ENCODE data around the gene SMURF1. TPM values are rescaled to one million over a fixed set of nuclear protein-coding genes. Genes with fewer than 3 reads are reported as not detected.
"Not testable (repeated sequence)": the region's sequence is repeated elsewhere in the genome, so short reads cannot be mapped to it uniquely, and the experiment has no call there.

The SMURF1 gene
- total RNA-seq, 4 donors from 2014 or later: 19.1 to 27.4 (median 23.9) TPM

DNA sequence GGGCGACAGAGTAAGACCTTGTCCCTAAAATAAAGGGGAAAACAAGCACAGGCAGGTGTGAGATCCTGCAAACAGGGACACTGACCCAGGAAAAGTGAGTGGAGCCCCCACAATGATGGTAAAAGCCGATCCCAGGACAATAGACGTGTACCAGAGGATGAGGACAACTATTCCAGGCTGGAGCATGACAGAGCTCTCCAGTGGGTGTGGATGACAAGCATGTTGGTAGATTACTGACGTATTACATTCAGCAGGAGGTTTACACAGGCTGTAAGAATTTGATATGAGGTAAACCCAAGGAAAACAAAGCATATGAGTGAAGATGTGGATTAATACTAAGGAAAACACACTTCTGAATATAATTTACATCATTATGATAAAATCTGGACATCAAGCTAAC lies 27.8 kb upstream of the SMURF1 start:
- Histone ChIP-seq H3K27me3 (peaks cover 0 to 6% (median 0%) of the 10 kb centered on the region in 4 donors), H3K9me3 (no peaks in the 10 kb centered on the region), H3K4me1 (no peaks in the 10 kb centered on the region), H3K27ac (replicated peaks in 1 of 4) (no peak overlapping the region), H3K4me3 (no peak overlapping the region), H3K36me3 (no peaks in the 10 kb centered on the region)
- no peak for DNase-seq (ENCODE audit: extremely low spot score)
- TF ChIP-seq EP300 (IDR thresholded peaks at IDR 0.05) (no peak), POLR2AphosphoS5 (IDR thresholded peaks at IDR 0.05) (no peak), POLR2A (IDR thresholded peaks at IDR 0.05; ENCODE audit: low read depth) (no peak)
- TF ChIP-seq, protein P1, sequence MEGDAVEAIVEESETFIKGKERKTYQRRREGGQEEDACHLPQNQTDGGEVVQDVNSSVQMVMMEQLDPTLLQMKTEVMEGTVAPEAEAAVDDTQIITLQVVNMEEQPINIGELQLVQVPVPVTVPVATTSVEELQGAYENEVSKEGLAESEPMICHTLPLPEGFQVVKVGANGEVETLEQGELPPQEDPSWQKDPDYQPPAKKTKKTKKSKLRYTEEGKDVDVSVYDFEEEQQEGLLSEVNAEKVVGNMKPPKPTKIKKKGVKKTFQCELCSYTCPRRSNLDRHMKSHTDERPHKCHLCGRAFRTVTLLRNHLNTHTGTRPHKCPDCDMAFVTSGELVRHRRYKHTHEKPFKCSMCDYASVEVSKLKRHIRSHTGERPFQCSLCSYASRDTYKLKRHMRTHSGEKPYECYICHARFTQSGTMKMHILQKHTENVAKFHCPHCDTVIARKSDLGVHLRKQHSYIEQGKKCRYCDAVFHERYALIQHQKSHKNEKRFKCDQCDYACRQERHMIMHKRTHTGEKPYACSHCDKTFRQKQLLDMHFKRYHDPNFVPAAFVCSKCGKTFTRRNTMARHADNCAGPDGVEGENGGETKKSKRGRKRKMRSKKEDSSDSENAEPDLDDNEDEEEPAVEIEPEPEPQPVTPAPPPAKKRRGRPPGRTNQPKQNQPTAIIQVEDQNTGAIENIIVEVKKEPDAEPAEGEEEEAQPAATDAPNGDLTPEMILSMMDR (IDR thresholded peaks at IDR 0.05): no peak
- 72% methylated on average over 4 of the region's 4 CpGs for WGBS
- intact Hi-C loops (cut with DNase I): no loop called here

DNA sequence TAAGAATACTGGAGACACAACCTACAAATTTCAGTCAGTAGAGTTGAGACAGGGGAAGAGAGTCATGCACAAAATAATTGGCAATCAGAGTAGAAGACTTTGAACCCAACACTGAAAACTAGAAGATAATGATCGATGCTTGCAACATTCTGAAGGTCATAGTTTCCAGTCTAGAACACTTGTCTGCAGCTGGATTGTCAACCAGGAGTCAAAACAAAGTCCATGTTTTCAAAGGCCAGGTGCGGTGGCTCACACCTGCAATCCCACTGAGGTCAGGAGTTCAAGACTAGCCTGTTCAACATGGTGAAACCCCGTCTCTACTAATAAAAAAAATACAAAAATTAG lies 26.8 kb upstream of the SMURF1 start:
- WGBS: 88% methylated on average over 3 of the region's 3 CpGs
- H3K4me1 ChIP-seq: no peaks in the 10 kb centered on the region
- no peaks in the 10 kb centered on the region for H3K9me3 ChIP-seq
- no peaks in the 10 kb centered on the region for H3K36me3 ChIP-seq
- intact Hi-C loops (cut with DNase I): no loop called here
- no peak overlapping the region for H3K27ac ChIP-seq (replicated peaks in 1 of 4)
- DNase-seq (ENCODE audit: extremely low spot score): no peak
- no peak for TF ChIP-seq POLR2A (IDR thresholded peaks at IDR 0.05; ENCODE audit: low read depth)
- TF ChIP-seq POLR2AphosphoS5 (IDR thresholded peaks at IDR 0.05): no peak
- TF ChIP-seq, protein P1 (IDR thresholded peaks at IDR 0.05): no peak
- TF ChIP-seq EP300 (IDR thresholded peaks at IDR 0.05): no peak
- H3K27me3 ChIP-seq: peaks cover 0 to 6% (median 0%) of the 10 kb centered on the region in 4 donors
- H3K4me3 ChIP-seq: no peak overlapping the region

DNA sequence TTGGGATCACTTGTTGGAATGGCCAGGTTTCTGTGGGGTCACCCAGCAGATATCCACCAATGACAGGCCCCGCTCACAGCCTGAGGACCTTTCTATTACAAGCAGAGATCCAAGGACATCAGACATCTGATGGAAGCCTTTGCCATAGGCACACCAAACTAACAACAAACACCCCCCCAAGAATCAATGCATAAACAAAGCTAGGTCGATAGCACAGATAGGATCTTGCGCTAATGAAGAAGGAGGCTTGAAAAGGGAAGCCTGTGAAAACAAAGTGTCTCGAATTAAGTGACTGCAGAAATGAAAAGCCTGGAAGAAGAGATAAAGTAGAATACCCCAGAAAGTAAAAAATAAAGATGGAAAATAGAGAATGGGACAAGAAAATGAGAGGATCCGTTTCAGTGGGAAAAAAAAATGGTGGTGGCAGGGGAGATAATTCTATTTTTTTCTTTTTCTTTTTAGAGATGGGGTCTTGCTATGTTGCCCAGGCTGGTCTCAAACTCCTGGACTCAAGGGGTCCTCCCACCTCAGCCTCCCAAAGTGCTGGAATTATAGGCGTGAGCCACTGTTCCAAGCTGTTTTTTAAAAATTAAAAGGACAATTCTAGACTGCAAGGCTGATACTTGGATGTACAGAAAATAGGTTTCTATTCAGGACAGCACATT lies 26.3 kb upstream of the SMURF1 start:
- intact Hi-C loops (cut with DNase I): no loop called here
- H3K4me3 ChIP-seq: no peak overlapping the region
- 79% methylated on average over 6 of the region's 6 CpGs for WGBS
- no peak overlapping the region for H3K27ac ChIP-seq (replicated peaks in 1 of 4)
- no peak for DNase-seq (ENCODE audit: extremely low spot score)
- no peaks in the 10 kb centered on the region for H3K4me1 ChIP-seq
- H3K9me3 ChIP-seq: no peaks in the 10 kb centered on the region
- peaks cover 0 to 5% (median 0%) of the 10 kb centered on the region in 4 donors for H3K27me3 ChIP-seq
- no peaks in the 10 kb centered on the region for H3K36me3 ChIP-seq
- TF ChIP-seq EP300 (IDR thresholded peaks at IDR 0.05) (no peak), POLR2AphosphoS5 (IDR thresholded peaks at IDR 0.05) (no peak), POLR2A (IDR thresholded peaks at IDR 0.05; ENCODE audit: low read depth) (no peak)
- TF ChIP-seq, protein P1 (IDR thresholded peaks at IDR 0.05): no peak

DNA sequence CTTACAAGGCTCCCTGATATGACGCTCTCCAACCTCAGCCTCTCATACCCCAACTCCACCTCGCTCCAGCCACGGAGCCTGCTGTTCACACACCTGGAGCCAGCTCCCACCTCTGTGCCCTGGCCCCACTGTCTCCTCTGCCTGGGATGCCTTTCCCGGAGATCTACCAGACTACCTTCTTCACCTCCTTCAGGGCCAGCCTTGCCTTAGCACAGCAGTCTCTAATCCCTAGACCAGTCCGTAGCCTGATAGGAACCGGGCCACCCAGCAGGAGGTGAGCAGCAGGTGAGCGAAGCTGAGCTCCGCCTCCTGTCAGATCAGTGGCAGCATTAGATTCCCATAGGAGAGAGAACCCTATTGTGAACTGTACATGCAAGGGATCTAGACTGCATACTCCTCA lies 23.2 kb upstream of the SMURF1 start:
- H3K4me1 ChIP-seq: no peaks in the 10 kb centered on the region
- TF ChIP-seq POLR2A (IDR thresholded peaks at IDR 0.05; ENCODE audit: low read depth) (no peak), EP300 (IDR thresholded peaks at IDR 0.05) (no peak), POLR2AphosphoS5 (IDR thresholded peaks at IDR 0.05) (no peak)
- TF ChIP-seq, protein P1 (IDR thresholded peaks at IDR 0.05): no peak
- H3K27ac ChIP-seq (replicated peaks in 1 of 4): no peak overlapping the region
- no peaks in the 10 kb centered on the region for H3K9me3 ChIP-seq
- no peaks in the 10 kb centered on the region for H3K27me3 ChIP-seq
- no peaks in the 10 kb centered on the region for H3K36me3 ChIP-seq
- intact Hi-C loops (cut with DNase I): no loop called here
- H3K4me3 ChIP-seq: no peak overlapping the region
- WGBS: 81% methylated on average over 8 of the region's 8 CpGs
- no peak for DNase-seq (ENCODE audit: extremely low spot score)

DNA sequence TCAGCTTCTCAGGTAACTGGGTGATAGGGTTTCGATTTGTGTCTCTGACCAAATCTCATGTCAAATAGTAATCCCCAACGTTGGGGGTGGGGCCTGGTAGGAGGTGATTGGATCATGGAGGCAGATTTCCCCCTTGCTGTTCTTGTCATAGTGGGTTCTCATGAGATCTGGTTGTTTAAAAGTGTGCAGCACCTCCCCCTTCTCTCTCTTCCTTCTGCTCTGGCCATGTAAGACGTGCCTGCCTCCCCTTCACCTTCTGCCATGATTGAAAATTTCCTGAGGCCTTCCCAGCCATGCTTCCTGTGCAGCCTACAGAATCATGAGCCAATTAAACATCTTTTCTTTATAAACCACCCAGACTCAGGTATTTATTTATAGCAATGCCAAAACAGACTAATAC lies 21.9 kb upstream of the SMURF1 start:
- DNase-seq (ENCODE audit: extremely low spot score): no peak
- TF ChIP-seq EP300 (IDR thresholded peaks at IDR 0.05): no peak
- TF ChIP-seq POLR2AphosphoS5 (IDR thresholded peaks at IDR 0.05): no peak
- TF ChIP-seq, protein P1 (IDR thresholded peaks at IDR 0.05): no peak
- no peak for TF ChIP-seq POLR2A (IDR thresholded peaks at IDR 0.05; ENCODE audit: low read depth)
- WGBS: 80% methylated on average over 2 of the region's 3 CpGs
- H3K4me1 ChIP-seq: no peaks in the 10 kb centered on the region
- H3K36me3 ChIP-seq: no peaks in the 10 kb centered on the region
- intact Hi-C loops (cut with DNase I): no loop called here
- H3K9me3 ChIP-seq: no peaks in the 10 kb centered on the region
- no peak overlapping the region for H3K27ac ChIP-seq (replicated peaks in 1 of 4)
- no peaks in the 10 kb centered on the region for H3K27me3 ChIP-seq
- no peak overlapping the region for H3K4me3 ChIP-seq

DNA sequence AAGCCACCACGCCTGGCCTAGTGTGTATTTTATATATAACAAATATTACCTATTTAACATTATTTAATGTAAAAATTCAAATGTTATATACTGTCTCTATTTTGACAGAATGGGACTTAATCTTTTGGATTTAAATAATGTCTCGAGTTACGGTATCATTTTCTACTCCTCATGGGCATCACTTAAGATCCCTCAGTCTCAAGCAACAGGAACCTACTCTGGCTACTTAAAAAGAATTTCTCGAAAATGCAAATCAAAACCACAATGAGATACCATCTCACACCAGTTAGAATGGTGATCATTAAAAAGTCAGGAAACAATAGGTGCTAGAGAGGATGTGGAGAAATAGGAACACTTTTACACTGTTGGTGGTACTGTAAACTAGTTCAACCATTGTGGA lies 19.8 kb upstream of the SMURF1 start:
- H3K27ac ChIP-seq (replicated peaks in 1 of 4); H3K4me3 ChIP-seq; intact Hi-C loops (cut with DNase I); H3K9me3 ChIP-seq; DNase-seq (ENCODE audit: extremely low spot score); H3K36me3 ChIP-seq; H3K27me3 ChIP-seq; H3K4me1 ChIP-seq: not testable (repeated sequence)
- 89% methylated on average over 4 of the region's 4 CpGs for WGBS

All from esophagus muscularis mucosa (tissue), 4 donors.